HepG2 (cell line): ENCODE results near the gene SNAI3. TPM values are rescaled to one million over a fixed set of nuclear protein-coding genes. Genes with fewer than 3 reads are reported as not detected.
A peak's percentile ranks its signal among the peaks of the same experiment; 100 is the strongest.

Source experiments
- FOXA3 ChIP-seq: IDR thresholded peaks from 2 replicates; pipeline ENCODE4 v1.6.1; 2016; ENCODE audit warnings: missing genetic modification reagents, missing compliant biosample characterization
- NFRKB ChIP-seq: fragments of 450-650 bp; IDR thresholded peaks from 2 replicates; pipeline ENCODE4 v1.6.1; 2017
- ZNF451 ChIP-seq: sonication (generic); formaldehyde crosslinking; IDR thresholded peaks from 2 replicates; pipeline ENCODE4 v1.5.0; 2020; ENCODE audit warnings: mild to moderate bottlenecking, missing genetic modification reagents
- ZNF496 ChIP-seq: sonication (generic); formaldehyde crosslinking; IDR thresholded peaks from 2 replicates; pipeline ENCODE4 v1.8.1; 2023; ENCODE audit warnings: mild to moderate bottlenecking, moderate library complexity, missing genetic modification reagents; ENCODE audit not compliant: insufficient replicate concordance
- ZNF512 ChIP-seq: sonication (generic); formaldehyde crosslinking; IDR thresholded peaks from 2 replicates; pipeline ENCODE4 v1.4.0; 2020; ENCODE audit warnings: mild to moderate bottlenecking, missing genetic modification reagents
- ZNF607 ChIP-seq: sonication (generic); formaldehyde crosslinking; IDR thresholded peaks from 2 replicates; pipeline ENCODE4 v1.5.1; 2020; ENCODE audit warnings: missing genetic modification reagents, mild to moderate bottlenecking, borderline replicate concordance
- ZNF619 ChIP-seq: sonication (generic); formaldehyde crosslinking; IDR thresholded peaks from 2 replicates; pipeline ENCODE4 v1.4.0; 2020; ENCODE audit warnings: mild to moderate bottlenecking, missing genetic modification reagents
- ZNF773 ChIP-seq: sonication (generic); formaldehyde crosslinking; IDR thresholded peaks from 2 replicates; pipeline ENCODE4 v1.4.0; 2020; ENCODE audit warnings: missing genetic modification reagents, borderline replicate concordance
- ZNF83 ChIP-seq: sonication (generic); formaldehyde crosslinking; IDR thresholded peaks from 2 replicates; pipeline ENCODE4 v1.4.0; 2020; ENCODE audit warnings: missing genetic modification reagents, mild to moderate bottlenecking, borderline replicate concordance
- ZNF841 ChIP-seq: sonication (generic); formaldehyde crosslinking; IDR thresholded peaks from 2 replicates; pipeline ENCODE4 v1.8.1; 2023; ENCODE audit warnings: missing genetic modification reagents, borderline replicate concordance
- polyA plus RNA-seq, 8 experiments: library from polyadenylated mRNA; depleted of rRNA in 3 of 8; stranded (reverse) in 7 of 8; unstranded in 1 of 8; fragments of >200 nt; fragmentation: Illumina TruSeq in 4 of 8; extraction: Trizol in 4 of 8; gene quantifications; 2 replicates each; pipeline versions ENCODE4 v1.2.1 to v1.2.3, GENCODE V29; 2011 to 2016; ENCODE audit warnings: low read depth in 4 of 8, missing spikeins in 1 of 8, mixed read lengths in 1 of 8; ENCODE audit not compliant: insufficient read depth in 1 of 8
- total RNA-seq, 5 experiments: library from RNA; depleted of rRNA; stranded (reverse); fragments of >200 nt; fragmentation: Illumina TruSeq; extraction: Trizol; gene quantifications; 2 replicates each; pipeline ENCODE4 v1.2.3, GENCODE V29; 2016; ENCODE audit warnings: low read depth in 1 of 5
- TF ChIP-seq, protein P1 (sequence below): sonication (generic); formaldehyde crosslinking; IDR thresholded peaks from 2 replicates; pipeline ENCODE4 v1.4.0; 2020; ENCODE audit warnings: mild to moderate bottlenecking, missing genetic modification reagents

SNAI3 gene
- total and polyA plus RNA-seq, 2 of the 13 experiments (the other 11 are each of a cell fraction or from before 2014, with no cell fraction given) = 0.09 to 0.18 TPM

GRCh38 chr16:88651276-88651988 is 34.9 kb downstream of the SNAI3 start (continued):
- TF ChIP-seq, protein P1, sequence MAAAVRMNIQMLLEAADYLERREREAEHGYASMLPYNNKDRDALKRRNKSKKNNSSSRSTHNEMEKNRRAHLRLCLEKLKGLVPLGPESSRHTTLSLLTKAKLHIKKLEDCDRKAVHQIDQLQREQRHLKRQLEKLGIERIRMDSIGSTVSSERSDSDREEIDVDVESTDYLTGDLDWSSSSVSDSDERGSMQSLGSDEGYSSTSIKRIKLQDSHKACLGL = peak; percentile 59
- TF ChIP-seq ZNF841 = no peak
- no peak for TF ChIP-seq ZNF496 (CRISPR knock-in tag)
- TF ChIP-seq FOXA3 (CRISPR knock-in tag) = peak; percentile 96
- TF ChIP-seq ZNF773 = no peak
- 0 out of 2 replicates have a peak, but pooled peaks have one; percentile 9 for TF ChIP-seq ZNF451
- TF ChIP-seq ZNF607 (CRISPR knock-in tag) = peak; percentile 42
- peak; percentile 55; the same call in 1 of the 2 replicates for TF ChIP-seq ZNF83
- 0 out of 2 replicates have a peak, but pooled peaks have one; percentile 45 for TF ChIP-seq ZNF512
- TF ChIP-seq NFRKB = no peak
- no peak; the same call in none of the 2 replicates for TF ChIP-seq ZNF619 (CRISPR knock-in tag)
